Stimulated activated CD8-positive, alpha-beta memory T cell treated with anti-CD3 and anti-CD28 coated beads, Interleukin-4, amount 100 ng/mL, for 1 hour (primary cell): ENCODE data around the gene NFATC2.

Source experiments
- DNase-seq, 2 donors: peaks; one replicate each; pipeline ENCODE4 v3.0.0-alpha.2; 2020; ENCODE audit warnings: low read depth in 2 of 2, low spot score in 1 of 2

NFATC2 gene

DNA sequence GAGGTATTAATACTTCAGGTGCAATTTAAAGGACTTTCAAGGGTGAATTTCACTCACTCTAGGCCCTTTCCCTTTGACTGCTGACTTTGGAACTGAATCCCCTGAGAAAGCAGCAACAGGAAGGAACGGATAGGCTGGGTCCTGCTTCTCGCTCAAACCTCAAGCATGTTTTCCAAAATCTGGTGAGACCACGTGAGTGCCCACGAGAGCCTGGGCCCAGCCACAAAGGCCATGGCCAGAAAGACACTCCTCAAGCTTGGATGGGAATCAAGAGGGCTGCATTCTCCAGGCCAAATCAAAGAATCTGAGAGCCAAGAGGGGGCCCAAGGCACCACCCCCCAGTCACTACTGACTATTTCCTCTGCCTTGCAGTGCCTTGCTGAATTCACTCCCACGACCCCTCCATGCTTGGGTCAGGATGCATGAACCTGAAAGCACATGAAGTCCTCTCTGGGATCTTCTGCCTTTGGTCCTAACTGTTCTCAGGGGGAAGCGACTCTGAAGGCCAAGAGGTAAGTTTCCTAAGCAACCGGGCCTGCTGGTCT, 146.1 kb downstream of the NFATC2 start:
- DNase-seq, result no peak

DNA sequence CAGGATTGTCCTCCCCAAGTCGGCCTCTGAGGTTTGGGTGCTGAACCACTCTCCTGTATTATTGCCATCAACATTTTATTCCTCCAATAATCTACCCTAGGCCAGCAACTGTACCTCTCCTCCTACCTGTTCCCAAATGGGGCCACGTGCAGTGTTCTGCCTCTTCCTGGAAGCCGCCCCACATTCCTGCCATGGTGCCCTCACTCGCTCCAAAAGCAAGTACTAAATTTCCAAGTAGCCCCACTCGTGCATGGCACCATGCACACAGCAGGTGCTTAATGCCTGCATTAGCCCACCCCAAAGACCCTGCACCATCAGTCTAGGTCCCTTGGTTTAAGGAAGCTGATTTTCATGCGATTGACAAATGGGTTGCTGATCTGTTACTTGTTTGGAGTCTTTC, 147.8 kb downstream of the NFATC2 start:
- no peak for DNase-seq

DNA sequence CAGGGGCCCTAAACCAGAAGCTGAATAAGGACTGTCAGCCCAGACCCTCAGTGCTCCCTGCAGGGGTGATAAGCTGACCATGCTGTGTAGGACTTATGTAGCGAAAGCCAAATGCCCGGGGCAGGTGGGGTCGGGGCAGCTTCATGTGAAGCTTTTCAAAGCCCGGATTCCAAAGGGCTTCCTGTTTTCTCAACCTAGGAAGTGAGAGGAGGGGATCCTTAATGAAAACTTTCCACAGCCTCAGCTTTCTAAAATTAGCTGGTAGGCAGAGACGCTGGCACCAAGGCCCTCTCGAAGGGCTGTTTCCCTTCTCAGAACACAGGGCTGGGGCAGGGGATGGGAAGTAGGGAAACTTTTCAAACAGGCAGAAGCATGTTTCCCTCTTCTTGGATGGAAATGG, 148.9 kb downstream of the NFATC2 start:
- DNase-seq, result no peak

DNA sequence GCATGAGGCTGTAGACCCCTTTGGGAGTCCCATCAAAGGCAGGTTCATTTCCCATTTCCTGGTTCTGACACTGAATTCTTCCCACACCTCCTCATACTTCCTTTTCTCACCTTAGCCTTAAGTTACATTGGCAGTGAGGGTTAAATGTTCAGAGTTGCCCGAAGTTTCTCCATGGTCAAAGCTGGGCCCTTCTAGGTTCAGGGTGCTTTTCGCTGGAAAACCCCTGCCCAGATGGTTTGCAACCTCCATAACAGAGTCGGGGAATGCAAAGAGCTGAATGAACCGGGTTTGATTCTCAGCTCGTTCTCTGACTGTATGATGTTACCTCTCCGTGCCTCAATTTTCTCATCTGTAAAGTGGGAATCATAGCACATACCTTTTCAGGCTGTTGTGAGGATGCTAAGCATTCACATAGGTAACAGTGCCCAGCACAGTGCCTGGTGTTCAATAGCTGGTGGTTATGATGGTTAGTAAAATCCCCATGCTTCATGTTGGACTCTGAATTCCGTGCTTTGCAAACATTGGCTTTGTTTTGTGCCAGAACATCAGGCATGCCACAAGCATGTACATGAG, 149.8 kb downstream of the NFATC2 start:
- DNase-seq, result no peak

DNA sequence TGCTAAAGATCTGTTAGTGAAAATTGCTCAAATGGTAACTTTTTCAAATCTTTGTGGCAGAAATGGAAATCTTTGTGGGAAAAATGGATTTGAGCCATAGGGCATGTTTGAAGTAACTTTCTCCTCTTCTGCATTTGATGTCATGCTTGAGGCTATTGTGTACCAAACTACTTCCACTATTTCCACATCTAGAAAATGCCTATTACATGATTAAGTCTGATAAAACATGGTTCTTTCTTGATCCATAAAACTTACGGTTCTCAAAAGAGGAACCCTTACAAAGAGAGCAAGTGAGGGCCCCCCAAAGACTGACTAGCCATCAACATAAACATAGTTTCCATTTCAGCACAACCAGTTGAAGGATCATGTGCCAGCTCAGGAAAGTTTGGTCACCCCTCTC, 150.6 kb downstream of the NFATC2 start:
- DNase-seq, result no peak

DNA sequence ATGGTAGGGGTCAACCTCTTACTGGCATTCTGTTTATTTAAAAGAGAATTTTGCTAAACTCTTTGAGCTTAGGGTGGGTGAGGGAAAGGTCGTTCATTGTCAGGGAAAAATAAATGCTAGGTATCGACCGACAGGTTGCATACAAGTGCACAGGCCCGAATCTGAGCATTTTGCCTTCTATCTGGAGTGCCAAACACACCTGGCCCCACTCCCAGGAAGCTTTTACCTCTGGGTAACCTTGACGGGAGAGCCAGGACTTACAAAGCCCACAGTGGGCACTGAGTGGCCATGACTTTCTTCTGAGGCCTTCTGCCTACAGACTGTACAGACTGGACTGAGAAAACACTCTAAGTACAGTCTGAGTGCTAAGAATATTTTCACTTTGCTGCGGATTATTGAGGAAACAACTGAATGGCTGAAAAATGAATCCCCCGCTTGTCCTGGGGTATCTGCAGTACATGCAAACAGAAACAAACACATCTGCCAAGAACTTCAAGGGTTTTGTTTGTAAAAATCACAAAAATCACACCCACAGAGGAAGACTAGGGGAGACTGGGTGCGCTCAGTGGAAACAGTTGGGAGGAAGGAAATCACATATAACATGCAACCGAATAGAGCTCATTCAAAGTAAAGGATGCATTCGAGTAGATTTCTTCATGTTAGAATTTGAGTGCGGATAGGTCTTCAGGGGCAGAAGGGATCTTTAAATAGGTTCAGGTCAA, 152.8 kb downstream of the NFATC2 start:
- DNase-seq, result no peak

DNA sequence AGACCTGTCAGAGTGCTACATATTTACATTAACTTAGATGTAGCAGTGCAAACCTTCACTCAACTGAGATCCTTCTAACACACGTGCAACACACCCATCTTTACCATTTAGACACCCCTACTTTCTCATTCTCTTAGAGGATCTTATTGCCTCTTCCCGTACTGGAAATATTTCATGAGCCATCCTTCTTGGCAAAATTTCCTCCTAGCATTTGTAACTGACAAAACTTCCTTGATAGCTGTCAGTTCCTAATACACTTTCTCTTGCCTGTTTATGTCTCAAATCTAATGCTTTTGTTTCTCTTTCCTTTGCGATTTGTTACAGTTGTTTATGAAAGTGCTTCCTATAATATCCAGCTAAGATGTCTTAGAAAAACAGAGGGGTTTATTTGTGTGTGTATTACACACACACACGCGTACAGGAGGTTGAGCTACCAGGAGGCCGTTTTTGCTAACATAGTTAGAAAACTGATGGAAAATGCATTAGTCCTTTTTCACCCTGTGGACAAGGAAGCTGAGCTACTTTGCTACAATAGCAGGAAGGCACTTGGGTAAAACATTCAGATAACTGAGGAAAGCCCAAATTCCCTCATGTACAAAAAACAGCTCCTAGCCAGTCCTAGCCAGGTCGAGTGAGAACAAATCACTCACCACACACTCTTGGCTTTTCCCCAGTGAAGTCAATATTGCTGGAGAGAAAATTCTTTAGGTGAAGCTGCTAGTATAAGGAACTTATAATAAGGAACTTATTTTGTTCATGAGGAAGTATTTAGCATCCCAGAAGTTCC, 153.6 kb downstream of the NFATC2 start:
- no peak for DNase-seq

DNA sequence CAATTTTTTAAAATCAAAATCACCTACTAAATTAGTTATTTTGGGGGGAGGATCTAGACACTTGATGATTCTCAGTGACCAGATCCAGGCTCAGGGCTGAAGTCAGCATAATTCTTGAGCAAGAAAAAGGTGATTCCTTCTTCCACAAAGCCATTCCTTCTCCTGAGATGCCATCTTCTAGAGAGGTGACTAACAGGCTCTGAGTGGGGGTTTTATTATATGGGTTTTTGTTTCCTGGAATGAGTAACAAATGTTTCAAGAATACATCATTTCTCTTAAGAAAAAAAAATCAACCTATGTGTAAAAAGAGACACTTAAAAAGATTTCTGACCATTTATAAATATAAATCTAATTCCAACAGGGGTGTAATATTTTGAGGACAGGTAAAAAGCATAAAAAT, 154.3 kb downstream of the NFATC2 start:
- DNase-seq, result no peak

DNA sequence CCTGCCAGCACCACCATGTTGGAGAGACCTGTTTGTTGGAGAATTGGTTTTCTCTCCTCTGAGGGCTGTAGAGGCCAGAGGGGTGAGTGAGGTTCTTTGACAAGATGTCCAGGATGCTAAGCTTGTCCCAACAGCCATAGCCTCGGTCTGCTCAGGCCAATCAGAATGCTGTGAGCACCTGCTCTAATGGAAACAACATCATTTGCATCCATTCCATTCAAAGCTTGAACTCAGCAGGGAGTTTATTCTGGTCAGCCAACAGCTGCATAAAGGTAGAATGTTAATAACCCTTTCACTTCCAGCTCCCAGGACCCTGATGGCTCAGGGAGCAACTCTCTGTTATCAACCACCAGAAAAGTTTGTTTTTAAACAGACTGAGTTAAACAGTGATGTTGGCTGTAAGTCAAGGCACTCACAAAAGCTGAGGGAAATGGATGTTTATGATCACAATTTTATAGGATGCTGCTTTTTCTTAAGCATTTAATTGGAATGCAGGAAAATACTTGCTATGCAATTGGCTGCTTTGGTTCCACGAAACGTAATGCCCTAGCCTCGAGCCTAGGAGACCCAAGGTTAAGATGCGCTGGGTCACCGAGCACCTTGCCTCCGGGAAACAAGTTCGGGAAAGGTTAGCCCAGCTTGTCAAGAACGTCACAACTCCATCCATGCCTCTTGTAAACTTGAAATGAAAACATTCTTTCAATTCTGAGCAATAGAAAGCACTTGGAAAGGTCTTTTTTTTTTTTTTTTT, 155.2 kb downstream of the NFATC2 start:
- DNase-seq, result no peak

DNA sequence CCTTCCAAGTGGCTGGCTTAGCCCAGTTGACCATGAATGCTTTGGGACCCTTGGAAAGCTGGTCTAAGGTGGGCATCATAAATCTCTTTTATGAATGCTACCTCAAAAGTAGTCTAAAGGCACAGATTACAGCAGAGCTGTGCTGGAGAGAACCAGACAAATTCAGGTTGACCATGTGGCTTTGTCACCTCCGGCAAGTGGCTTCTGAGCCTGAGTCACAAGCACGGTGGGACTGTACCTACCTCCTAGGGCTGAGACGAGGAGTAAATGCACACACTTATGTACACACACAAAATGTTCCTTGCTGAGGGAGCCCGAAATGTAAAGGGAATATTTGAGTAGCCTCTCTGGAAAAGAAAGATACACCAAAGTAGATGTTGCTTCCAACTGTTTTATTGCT, 155.9 kb downstream of the NFATC2 start:
- DNase-seq, result no peak

DNA sequence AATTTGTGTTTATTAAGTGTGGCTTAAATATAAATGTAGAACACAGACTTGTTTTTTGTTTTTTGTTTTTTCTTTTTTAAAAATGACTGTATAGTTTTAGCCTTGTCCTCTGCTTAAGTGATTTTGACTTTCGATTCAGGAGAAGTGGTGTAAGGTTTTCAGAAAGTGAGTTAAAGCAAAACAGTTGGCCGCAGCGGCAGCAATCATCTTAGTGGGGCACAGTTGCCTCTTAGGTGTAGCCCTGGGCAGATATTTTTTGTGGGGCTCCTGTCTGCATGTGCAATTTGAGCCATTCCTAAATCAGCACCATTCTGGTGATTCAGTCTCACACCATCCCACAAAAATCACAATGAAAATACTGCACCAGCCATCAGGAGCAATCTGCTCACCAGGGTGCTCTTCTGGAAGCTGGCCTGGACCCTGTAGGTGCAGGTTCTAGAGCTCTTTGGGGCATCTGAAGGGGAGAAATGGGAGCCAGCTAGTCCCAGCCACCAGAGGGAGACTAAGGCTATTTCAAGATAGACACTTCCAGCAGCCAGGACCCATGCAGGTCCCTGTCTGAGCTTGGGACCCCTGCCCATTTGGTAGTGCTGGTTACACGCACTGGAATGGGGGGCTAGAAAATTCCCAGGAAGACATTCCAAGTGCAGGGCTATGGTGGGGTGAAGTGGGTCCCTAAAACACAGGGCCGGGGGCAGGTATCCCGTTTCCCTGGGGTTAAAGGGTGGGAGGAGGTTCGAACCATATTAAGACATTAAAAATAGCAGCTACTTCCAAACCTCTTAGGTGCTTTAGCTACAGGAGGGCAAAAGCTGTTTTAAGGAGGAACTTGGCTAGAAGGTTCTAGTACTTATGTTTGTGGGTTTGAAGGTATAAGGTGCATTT, 156.6 kb downstream of the NFATC2 start:
- no peak for DNase-seq

DNA sequence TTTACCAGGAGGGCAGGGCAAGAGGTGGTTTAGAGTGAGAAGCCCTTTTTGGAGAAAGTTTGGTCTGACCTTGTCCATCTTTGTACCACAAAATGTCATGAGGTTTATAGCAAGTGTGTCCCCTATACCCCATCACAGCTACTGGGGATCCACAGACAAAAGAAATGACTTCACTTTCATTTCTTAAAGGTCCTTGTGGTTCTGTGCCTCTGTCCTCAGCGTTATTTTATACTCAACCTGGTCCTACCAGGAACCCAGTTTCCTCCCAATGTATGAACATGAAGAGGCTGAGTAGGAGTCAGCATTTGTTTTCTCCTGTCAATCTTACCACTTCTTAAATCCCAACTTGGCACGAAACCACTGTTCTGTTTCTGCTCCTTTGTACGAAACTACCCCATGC, 157.6 kb downstream of the NFATC2 start:
- no peak for DNase-seq

DNA sequence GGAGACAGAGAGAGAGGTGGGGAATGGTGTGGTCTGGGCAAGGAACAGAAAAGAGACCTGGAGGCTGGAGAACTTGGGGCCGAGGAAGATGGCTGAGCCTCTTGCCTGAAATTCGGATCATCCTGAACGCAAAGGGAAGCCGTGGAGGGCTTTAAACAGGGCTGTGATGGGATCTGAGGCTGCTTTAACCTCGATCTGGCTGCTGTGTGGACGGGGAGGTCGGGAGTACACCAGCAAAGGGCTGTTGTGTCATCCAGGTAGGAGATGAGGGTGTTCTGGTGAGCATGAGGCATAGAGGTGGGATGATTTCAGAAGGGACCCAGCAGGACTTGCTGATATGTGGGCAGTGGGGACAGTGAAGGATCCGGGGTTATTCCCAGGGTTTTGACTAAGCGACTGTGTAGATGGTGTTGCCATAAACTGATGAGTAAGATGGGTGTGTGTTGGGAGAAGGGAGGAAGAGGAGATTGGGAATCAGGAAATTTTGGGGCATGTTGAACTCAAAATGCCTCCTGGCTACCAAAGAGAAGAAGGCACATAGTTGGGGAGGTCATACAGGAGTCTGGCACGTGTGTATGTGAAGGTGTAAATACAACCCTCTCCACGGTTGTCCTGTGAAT, 158.5 kb downstream of the NFATC2 start:
- DNase-seq, result no peak

DNA sequence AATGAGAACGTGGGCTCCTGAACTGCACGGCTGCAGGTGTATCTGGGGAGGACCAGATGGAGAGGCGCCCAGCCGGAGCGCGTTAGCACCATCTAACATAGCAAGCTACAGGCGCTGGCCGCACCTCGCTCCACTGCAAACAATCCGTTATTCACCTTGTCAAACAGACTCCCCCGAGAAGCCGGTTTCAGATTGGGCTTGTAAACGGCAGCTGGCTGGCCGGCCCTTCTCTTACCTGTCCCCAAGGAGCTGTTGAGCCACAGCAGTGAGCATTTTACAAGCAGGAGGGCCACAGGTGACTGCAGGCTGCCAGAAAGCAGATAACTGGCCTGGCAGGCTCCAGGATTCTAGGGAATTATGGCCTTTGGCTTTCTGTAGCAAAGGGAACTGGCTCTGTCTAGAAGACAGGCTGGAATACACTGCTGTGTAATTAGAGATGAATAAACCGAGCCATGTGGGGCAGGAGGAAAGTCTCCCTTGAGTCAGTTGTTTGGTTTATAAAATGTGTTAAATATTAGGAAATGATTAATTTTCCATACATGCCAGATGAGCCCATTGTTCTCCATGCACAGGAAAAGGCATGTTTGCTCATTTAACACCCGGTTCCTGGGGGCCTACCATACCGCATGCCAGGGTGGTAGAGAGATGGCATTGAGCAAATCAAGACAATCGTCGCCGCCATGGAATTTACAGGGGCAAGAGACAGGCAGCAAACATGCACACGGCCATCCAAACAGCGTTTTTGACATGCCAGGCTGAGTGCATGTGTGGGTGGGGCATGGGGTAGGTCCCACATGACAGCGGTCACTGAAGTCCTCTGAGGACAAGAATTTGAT, 159.3 kb downstream of the NFATC2 start:
- DNase-seq, result no peak

DNA sequence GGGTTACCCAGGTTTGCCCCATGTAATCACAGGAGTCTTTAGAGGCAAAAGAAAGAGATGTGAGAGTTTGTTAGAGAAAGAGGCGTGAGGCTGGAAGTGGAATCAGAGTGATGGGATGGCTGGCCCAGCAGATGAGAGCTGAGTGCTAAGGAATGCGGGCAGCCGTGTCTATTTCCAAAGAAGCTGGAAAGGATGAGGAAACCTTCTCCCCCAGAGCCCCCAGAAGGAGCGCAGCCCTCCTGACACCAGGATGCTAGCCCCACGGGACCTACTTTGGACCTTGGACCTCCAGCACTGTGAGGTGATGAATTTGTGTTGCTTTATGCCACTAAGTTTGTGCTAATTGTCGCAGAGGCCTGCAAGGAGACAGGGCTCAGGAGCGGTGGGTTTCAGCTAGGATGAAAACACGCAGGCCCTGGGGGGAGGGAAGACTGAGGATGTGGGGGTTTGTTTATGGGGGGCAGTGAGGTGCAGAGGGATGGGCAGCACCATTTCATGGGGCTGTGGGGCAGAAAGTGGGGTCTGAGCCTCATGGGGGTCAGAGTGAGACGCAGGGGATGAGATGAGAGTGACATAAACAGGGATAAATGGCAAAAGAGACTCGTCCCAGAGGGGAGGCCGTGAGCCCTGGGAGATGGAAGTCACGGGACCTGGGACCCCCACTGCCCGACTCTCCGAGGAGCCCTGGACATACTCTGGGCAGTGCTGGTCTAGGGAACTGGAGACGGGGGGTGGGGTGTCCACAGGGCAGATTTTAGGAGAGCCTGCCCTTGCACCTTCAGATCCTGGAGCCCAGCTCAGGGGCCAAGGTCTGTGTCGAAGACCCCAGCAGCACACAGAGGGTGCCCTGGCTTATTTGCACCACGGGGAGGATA, 160.2 kb downstream of the NFATC2 start:
- no peak for DNase-seq

DNA sequence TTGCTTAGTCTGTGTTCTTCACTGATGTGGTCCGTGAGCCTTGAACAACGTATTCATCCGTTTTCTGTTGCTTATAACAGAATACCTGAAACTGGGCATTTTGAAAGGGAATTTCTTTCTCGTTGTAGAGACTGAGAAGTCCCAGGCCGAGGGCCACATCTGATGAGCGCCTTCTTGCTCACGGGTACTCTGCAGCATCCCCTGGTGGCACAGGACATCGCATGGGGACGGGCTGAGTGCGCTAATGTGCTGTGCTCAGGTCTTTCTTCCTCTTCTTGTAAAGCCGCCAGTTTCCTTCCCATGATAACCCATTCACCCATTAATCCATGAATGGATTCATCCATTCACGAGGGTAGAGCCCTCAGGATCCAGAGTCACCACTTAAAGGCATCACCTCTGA, 161.0 kb downstream of the NFATC2 start:
- DNase-seq, result no peak

DNA sequence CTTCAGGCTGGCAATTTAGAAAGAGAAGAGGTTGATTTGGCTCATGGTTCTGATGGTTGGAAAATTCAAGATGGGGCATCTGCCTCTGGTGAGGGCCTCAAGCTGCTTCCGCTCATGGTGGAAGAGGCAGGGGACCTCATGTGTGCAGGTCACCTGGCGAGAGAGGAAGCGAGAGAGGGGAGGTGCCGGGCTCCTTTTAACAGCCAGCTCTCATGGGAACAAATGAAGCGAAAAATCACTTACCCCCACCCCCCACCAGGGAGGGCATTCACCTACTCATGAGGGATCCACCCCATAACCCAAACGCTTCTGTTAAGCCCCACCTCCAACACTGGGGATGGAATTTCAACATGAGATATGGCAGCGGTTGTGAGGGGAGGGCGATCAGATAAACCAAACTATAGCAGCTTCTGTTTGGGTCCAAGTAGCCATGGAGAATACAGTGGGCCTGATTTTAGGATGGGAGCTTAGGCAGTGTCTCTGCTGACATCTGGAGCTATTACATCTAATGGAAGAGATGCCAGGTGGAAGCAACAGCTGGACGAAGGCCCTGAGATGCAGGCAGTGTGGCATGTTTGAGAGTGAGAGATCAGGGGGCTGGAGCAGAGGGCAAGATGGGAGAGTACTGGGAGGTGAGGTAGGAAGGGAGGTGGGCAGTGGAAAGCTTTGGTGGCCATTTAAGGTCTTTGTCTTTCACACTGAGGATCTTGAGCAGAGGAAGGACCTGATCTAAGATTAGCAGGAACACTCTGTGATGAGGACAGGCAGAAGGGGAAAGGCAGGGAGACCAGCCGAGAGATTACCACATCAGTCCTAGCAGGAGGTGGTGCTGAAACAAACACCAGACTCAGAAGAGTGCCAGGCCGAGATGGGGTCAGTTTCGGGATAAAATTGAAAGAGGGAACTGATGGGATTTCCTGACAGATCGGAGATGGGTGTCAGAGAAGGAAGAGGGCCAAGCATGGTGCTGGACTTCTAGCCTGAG, 161.8 kb downstream of the NFATC2 start:
- no peak for DNase-seq
